ENCODE measurements around the gene PLBD1. TPM values are rescaled to one million over a fixed set of nuclear protein-coding genes. Genes with fewer than 3 reads are reported as not detected.

The PLBD1 gene
- polyA plus RNA-seq, 1 of the 3 experiments (the other 2 are of a cell fraction), result 0.10 TPM

- no peak for DNase-seq
- Histone ChIP-seq H3K79me2 (ENCODE audit: insufficient read depth) (no peaks in the 10 kb centered on the region), H3K9me2 (no peaks in the 10 kb centered on the region), H3K36me3 (replicated peaks in 1 of 2; ENCODE audit: control insufficient read depth in 1 of 2, insufficient read depth in 2 of 2, low read length in 1 of 2) (no peaks in the 10 kb centered on the region), H3K9ac (no peak overlapping the region), H2AFZ (ENCODE audit: low read depth) (no peak overlapping the region), H3K27ac (ENCODE audit: low read depth in 2 of 2, low read length in 1 of 2) (no peak overlapping the region), H4K20me1 (ENCODE audit: insufficient read depth) (no peaks in the 10 kb centered on the region), H3K4me3 (ENCODE audit: low read depth in 2 of 2, low read length in 1 of 2) (no peak overlapping the region), H3K27me3 (ENCODE audit: insufficient read depth) (no peaks in the 10 kb centered on the region), H3K4me2 (no peak overlapping the region), H3F3A (replicated peaks; ENCODE audit: insufficient read depth) (no peaks in the 10 kb centered on the region), H3K9me3 (no peaks in the 10 kb centered on the region; the same call in 1 of the 2 replicates), H3K4me1 (ENCODE audit: control insufficient read depth in 1 of 2, insufficient read depth in 2 of 2, low read depth in 1 of 2, low read length in 1 of 2) (no peaks in the 10 kb centered on the region)
- POLR2A ChIA-PET, result no interaction called here
- CTCF ChIA-PET, result interaction anchor here (1.2 to 3.4 kb wide), 3 partner anchors 18 to 374 kb away, joined by 3 to 19 read pairs (median 5); no protein-coding TSS in a partner anchor
- 43% methylated on average over 3 of the region's 3 CpGs for WGBS (ENCODE audit: low lambda C conversion rate)
- TF ChIP-seq RXRA (IDR thresholded peaks at IDR 0.05; ENCODE audit: borderline replicate concordance, low read depth), result no peak
- TF ChIP-seq, protein P1, sequence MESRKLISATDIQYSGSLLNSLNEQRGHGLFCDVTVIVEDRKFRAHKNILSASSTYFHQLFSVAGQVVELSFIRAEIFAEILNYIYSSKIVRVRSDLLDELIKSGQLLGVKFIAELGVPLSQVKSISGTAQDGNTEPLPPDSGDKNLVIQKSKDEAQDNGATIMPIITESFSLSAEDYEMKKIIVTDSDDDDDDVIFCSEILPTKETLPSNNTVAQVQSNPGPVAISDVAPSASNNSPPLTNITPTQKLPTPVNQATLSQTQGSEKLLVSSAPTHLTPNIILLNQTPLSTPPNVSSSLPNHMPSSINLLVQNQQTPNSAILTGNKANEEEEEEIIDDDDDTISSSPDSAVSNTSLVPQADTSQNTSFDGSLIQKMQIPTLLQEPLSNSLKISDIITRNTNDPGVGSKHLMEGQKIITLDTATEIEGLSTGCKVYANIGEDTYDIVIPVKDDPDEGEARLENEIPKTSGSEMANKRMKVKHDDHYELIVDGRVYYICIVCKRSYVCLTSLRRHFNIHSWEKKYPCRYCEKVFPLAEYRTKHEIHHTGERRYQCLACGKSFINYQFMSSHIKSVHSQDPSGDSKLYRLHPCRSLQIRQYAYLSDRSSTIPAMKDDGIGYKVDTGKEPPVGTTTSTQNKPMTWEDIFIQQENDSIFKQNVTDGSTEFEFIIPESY (IDR thresholded peaks at IDR 0.05; ENCODE audit: borderline replicate concordance, low read depth), result no peak
- TF ChIP-seq RFX5 (IDR thresholded peaks at IDR 0.05; ENCODE audit: low read length), result no peak
- no peak for TF ChIP-seq GATA2 (CRISPR knock-in tag; IDR thresholded peaks at IDR 0.05)
- TF ChIP-seq FOXJ3 (CRISPR knock-in tag; IDR thresholded peaks at IDR 0.05), result no peak
- no peak for TF ChIP-seq GABPA (IDR thresholded peaks at IDR 0.05; ENCODE audit: low read depth)
- no peak for TF ChIP-seq REST (IDR thresholded peaks at IDR 0.05; ENCODE audit: low read depth, low read length)
Observed at GRCh38 chr12:14612250-14612649, 44.6 kb upstream of the PLBD1 start.

DNA sequence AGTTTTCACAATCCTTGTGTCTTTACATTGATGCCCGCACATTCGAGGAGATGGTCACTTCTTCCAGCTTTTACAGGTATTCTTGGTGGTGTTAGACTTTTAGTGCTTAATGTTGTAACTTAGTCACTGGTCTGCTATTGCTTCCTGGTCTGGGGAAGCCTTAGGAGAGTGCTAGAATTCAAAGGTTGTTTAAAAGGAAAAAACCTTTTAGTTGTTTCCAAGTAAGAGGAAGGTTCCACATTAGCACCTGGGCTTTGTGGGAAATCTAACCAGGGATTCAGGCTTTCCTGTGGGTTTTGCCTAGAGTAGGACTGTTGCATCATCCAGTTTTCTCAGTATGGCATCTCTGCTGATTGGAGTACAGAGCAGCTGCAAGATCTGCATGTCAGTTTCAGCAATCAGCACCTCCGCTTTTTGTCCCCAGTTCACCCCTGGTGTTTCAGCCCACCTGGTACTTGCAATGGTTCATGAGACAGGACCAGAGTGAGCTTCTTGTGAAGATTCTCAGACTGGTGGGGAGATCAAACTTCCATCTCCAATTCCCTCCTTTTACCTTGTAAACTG lies 44.0 kb upstream of the PLBD1 start:
- H3F3A ChIP-seq (replicated peaks; ENCODE audit: insufficient read depth), result no peaks in the 10 kb centered on the region
- H3K9me2 ChIP-seq, result no peaks in the 10 kb centered on the region
- H3K27ac ChIP-seq (ENCODE audit: low read depth in 2 of 2, low read length in 1 of 2), result no peak overlapping the region
- H3K9ac ChIP-seq, result no peak overlapping the region
- no peaks in the 10 kb centered on the region for H3K36me3 ChIP-seq (replicated peaks in 1 of 2; ENCODE audit: control insufficient read depth in 1 of 2, insufficient read depth in 2 of 2, low read length in 1 of 2)
- H4K20me1 ChIP-seq (ENCODE audit: insufficient read depth), result no peaks in the 10 kb centered on the region
- no peaks in the 10 kb centered on the region for H3K79me2 ChIP-seq (ENCODE audit: insufficient read depth)
- no peak overlapping the region for H3K4me2 ChIP-seq
- H3K9me3 ChIP-seq, result no peaks in the 10 kb centered on the region; the same call in 1 of the 2 replicates
- H3K4me1 ChIP-seq (ENCODE audit: control insufficient read depth in 1 of 2, insufficient read depth in 2 of 2, low read depth in 1 of 2, low read length in 1 of 2), result no peaks in the 10 kb centered on the region
- WGBS (ENCODE audit: low lambda C conversion rate), result 18% methylated on average over 3 of the region's 3 CpGs
- POLR2A ChIA-PET, result no interaction called here
- CTCF ChIA-PET, result interaction anchor here (3.4 kb wide), 1 partner anchor 373 kb away, joined by 19 read pairs; no protein-coding TSS in a partner anchor
- H2AFZ ChIP-seq (ENCODE audit: low read depth), result no peak overlapping the region
- H3K27me3 ChIP-seq (ENCODE audit: insufficient read depth), result no peaks in the 10 kb centered on the region
- no peak overlapping the region for H3K4me3 ChIP-seq (ENCODE audit: low read depth in 2 of 2, low read length in 1 of 2)
- DNase-seq, result no peak
- TF ChIP-seq, protein P2, sequence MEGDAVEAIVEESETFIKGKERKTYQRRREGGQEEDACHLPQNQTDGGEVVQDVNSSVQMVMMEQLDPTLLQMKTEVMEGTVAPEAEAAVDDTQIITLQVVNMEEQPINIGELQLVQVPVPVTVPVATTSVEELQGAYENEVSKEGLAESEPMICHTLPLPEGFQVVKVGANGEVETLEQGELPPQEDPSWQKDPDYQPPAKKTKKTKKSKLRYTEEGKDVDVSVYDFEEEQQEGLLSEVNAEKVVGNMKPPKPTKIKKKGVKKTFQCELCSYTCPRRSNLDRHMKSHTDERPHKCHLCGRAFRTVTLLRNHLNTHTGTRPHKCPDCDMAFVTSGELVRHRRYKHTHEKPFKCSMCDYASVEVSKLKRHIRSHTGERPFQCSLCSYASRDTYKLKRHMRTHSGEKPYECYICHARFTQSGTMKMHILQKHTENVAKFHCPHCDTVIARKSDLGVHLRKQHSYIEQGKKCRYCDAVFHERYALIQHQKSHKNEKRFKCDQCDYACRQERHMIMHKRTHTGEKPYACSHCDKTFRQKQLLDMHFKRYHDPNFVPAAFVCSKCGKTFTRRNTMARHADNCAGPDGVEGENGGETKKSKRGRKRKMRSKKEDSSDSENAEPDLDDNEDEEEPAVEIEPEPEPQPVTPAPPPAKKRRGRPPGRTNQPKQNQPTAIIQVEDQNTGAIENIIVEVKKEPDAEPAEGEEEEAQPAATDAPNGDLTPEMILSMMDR (IDR thresholded peaks at IDR 0.05), result no peak
- TF ChIP-seq TCF12 (IDR thresholded peaks at IDR 0.05), result no peak
- no peak for TF ChIP-seq EP300 (IDR thresholded peaks at IDR 0.05; ENCODE audit: borderline replicate concordance in 1 of 2, low read depth in 1 of 2, low read length in 1 of 2)
- no peak for TF ChIP-seq RCOR1 (IDR thresholded peaks at IDR 0.05; ENCODE audit: low read length)
- no peak for TF ChIP-seq GATA2 (CRISPR knock-in tag; IDR thresholded peaks at IDR 0.05)
- no peak for TF ChIP-seq TEAD4 (IDR thresholded peaks at IDR 0.05; ENCODE audit: borderline replicate concordance, insufficient read depth)
- no peak for TF ChIP-seq MXI1 (IDR thresholded peaks at IDR 0.05; ENCODE audit: low read depth, low read length)
- TF ChIP-seq NRF1 (IDR thresholded peaks at IDR 0.05; ENCODE audit: low read depth, low read length), result no peak
- no peak for TF ChIP-seq RXRA (IDR thresholded peaks at IDR 0.05; ENCODE audit: borderline replicate concordance, low read depth)
- TF ChIP-seq ELF1 (IDR thresholded peaks at IDR 0.05), result no peak
- TF ChIP-seq MEF2A (IDR thresholded peaks at IDR 0.05; ENCODE audit: borderline replicate concordance, low read depth), result no peak
- TF ChIP-seq REST (IDR thresholded peaks at IDR 0.05; ENCODE audit: low read depth, low read length), result no peak

Measured in SK-N-SH (cell line).